Testis (tissue), 2 donors: ENCODE measurements around the gene ABHD12B.

Experiments
- CTCF ChIP-seq, 3 experiments: fragments of 450-650 bp in 2 of 3; fragments of 200-600 bp in 1 of 3; sonication (generic) in 1 of 3; IDR thresholded peaks; one replicate each; pipeline ENCODE4 v1.5.1; 2016 to 2019; ENCODE audit warnings: antibody characterized with exemption in 3 of 3, mild to moderate bottlenecking in 2 of 3, moderate library complexity in 1 of 3
- POLR2A ChIP-seq: fragments of 450-650 bp; IDR thresholded peaks from one replicate; pipeline ENCODE4 v1.6.1; 2017; ENCODE audit warnings: antibody characterized with exemption, mild to moderate bottlenecking, moderate library complexity

- TF ChIP-seq POLR2A (no peak), CTCF (IDR thresholded peaks at IDR 0.05) (no peak)
Measured at GRCh38 chr14:50922803-50923202, 51.0 kb downstream of the ABHD12B start.
